Measurements from ENCODE around the gene RAD51B. TPM values are rescaled to one million over a fixed set of nuclear protein-coding genes. Genes with fewer than 3 reads are reported as not detected.

The RAD51B gene
- total RNA-seq, 1 donor from 2014 or later = 14.7 TPM

GRCh38 chr14:68621400-68622365, 802.1 kb downstream of the RAD51B start:
- DNase-seq (ENCODE audit: low spot score) = no peak

GRCh38 chr14:68622856-68623255, 803.3 kb downstream of the RAD51B start:
- DNase-seq (ENCODE audit: low spot score) = no peak

DNA sequence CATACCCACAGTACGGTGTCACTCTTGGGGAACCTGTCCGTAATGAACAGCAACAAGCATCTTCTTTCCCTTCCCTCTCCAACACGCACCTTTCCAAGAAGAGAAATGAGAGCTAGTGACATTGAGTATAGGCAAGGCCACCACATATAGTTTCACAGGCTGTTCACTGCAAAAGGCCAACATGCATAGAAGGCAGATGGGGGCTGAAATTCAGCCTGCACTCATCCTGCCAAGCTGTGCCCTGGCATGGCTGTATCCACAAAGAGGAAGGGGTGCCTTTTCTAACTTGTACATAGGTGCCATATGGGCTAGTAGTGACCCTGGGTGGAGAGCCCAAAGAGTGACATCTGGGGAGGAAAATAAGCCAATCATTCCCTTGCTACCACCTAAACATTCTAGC, 803.7 kb downstream of the RAD51B start:
- no peak for DNase-seq (ENCODE audit: low spot score)

DNA sequence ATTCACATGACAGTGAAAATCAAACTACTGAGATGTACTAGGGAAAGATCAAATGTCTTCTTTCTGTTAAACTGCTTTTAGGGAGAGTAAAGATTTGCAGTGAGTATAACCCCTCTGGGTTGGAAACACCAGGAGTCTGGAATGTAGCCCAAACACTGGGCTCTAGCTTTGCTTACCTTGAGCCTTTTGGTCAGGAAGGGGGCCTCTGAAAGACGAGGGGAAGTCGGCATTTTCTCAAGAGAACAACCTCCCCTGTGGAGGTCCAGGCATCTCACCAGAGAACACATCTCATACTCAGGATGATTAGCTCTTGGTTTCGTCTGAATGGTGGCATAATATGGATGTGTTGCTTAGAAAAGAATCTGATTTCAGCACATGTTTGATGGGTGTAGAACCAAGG, 804.2 kb downstream of the RAD51B start:
- no peak for DNase-seq (ENCODE audit: low spot score)

- no peak for DNase-seq (ENCODE audit: low spot score)
Observed at GRCh38 chr14:68624541-68625220, 805.1 kb downstream of the RAD51B start.

DNA sequence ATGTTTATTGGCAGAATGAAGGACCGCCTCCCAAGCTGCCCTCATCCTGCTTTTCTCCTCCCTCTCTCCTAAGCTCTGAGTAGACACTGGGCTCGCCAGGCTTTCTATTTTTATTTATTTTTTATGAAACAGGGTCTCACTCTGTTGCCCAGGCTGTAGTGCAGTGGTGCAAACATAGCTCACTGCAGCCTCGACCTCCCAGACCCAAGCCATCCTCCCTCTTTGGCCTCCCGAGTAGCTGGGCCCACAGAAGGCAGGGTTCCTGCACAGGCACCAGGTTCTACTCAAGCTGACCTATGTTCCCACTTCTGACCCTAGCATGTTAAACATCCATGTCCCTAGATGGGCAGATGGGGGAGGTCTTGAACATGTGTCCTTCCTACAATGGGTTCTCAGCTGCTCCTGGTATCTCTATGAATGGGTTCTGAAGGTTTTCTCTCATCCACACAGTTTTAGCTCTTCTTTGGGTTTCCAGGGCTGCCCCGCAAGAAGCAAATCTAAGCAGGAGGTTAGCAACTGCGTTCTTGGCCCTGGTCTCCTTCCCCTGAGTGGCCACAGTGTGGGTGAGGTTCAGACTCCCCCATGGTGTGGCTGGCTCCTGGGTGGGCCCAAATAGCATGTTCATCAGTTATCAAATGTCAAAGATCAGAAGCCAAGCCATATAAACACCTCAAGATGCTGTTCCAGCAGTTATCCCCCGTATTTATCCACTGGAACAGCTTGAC, 805.9 kb downstream of the RAD51B start:
- no peak for DNase-seq (ENCODE audit: low spot score)

DNA sequence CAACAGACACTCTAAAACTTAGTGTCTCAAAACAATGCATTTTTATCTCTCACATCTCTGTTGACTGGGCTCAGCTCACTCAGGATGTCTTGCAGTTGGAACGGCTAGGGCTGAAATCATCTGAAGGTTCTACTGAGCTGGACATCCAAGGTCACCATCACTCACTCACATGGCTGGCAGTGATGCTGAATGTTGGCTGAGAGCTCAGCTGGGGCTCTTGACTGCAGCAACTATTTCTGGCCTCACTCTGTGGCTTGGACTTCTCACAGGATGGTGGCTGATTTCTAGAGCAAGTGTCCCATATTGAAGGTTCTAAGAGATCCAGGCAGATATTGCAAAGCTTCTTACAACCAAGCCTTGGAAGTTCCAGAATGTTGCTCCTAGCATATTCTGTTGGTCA, 806.8 kb downstream of the RAD51B start:
- no peak for DNase-seq (ENCODE audit: low spot score)

DNA sequence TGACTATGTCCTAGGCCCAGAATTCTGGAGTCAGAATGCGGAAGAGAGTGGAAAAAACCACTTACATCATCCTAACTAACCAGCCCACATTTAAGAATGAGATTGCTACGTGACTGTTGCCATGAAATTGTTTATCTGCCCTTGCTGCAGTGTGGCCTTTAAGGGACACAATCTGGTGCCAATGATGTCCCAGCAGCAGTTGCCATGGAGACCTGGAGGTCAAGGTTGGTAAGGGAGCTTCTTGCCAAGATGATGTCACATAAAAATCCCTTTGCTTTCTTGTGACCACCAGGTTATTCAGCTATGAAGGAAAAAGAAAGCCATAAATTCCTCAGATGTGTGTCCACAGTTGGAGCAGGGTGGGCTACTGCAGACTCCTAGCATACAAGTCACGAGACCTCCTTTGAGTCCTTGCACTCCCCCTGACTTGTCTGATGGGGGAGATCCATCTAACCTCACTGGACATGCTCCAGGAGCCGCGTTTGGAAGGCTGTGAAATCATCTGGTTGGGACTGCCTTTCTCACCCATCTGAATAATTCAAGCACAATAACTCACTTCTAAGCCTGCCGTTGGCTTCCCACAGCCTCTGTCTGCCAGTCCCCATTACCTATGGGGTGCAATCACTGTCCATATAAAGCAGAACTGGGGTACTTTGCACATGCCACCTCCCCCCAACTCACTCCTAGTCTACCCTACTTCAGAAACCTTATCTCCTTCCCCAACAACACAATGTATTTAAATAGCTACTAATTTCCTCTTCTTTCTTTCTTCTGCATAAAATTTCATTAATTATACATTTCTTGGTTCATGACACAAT, 807.7 kb downstream of the RAD51B start:
- no peak for DNase-seq (ENCODE audit: low spot score)

DNA sequence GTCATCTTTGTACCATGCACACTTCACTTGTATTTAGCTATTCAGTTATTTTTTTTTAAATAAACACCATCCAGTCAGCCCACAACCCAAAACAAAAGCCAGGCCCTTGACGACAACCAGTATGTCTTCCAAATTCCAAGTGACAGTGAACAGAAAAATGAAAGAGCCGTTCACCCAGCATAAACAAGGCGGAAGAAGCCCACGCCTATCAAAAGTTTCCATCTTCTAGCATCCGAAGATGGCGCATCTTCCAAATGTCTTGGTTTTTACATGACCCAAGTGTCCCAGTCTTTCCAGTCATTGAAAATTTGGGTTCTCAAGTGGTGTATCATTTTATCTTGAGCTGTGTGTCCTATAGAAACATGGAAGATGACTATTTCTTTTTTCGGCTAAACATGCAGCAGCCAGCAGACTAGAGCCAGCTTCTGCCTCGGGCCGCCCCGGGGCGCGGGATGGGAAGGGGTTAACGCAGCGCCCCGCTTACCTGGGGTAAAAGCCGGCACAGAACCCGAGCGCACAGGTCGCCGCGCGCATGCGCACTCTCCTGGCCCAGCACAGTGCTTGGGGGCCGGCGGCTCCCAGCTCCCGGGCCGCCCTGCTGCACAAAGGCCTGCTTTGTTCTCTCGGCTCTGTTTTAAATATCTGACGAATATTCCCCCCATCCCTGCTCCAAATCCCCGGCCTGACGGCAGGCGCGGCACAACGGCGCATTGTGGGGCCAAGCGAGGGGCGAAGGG, 808.5 kb downstream of the RAD51B start:
- peak; percentile 85 for DNase-seq (ENCODE audit: low spot score)

DNA sequence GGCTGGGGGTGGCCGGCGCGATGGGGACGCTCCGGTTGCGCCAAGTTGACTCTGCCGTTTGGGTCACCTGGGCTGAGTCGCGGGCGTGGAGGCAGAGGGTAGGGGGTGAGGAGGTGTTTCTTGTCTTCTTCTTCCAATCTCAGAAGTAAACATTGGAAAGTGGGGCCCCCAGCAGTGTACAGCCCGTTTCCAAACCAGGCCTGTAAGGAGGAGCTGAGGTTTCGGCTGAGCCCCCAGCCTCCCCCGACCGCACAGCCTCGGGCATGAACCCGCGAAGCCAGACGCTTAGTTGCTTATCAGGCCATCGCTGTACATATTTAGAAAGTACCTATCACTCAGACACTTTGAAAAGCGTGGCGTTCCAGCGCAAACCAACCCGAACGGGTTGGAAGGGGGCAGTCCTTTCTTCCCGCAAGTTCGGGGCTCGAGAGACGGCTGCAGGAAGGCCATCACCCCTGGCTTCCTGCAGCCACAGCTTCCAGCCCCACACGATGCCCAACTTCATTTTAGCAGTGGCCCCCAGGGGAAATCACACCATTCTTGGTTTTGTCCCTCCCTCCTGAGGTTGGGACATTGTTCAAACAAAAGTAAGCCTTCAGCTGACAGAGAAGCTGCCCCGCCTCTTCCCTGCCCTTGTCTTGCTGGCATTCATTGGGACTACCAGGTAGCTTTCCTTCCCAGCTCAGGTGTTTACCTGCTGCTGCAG, 809.2 kb downstream of the RAD51B start:
- peak; percentile 80 for DNase-seq (ENCODE audit: low spot score)

- no peak for DNase-seq (ENCODE audit: low spot score)
Observed at GRCh38 chr14:68630081-68630571, 810.5 kb downstream of the RAD51B start.

- DNase-seq (ENCODE audit: low spot score) = peak; percentile 51
Observed at GRCh38 chr14:68630611-68631393, 811.2 kb downstream of the RAD51B start.

DNA sequence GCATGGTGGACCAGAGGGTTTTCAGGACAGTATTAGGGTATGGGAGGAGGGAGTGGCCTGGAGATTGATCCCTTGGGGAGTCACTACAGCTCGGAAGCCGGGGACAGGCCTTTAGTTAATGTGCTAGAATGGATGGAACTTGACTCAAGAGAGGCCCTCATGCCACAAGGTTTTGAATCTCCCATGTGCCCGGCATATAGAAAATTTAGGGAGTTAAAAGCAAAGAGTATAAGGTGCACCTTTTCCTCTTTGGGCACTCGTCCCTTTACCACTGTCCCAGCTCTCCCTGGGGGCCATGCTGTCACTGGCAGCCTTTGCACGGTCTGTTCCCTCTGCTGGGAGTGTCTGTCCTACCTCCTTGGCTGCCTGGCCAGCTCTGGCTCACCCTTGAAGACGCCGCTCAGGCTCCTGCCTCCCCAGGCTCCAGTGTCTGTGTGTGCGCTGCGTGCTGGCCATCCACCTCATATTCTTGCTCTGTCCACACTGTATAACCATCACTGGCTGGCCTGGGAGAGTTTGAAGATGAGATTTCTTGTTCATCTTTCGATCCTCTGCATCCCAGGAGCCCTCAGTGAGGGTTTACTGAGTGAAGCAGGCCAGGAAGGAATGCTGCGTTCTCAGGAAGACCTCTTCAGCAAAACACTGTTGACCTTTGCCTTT, 811.9 kb downstream of the RAD51B start:
- peak; percentile 65 for DNase-seq (ENCODE audit: low spot score)

DNA sequence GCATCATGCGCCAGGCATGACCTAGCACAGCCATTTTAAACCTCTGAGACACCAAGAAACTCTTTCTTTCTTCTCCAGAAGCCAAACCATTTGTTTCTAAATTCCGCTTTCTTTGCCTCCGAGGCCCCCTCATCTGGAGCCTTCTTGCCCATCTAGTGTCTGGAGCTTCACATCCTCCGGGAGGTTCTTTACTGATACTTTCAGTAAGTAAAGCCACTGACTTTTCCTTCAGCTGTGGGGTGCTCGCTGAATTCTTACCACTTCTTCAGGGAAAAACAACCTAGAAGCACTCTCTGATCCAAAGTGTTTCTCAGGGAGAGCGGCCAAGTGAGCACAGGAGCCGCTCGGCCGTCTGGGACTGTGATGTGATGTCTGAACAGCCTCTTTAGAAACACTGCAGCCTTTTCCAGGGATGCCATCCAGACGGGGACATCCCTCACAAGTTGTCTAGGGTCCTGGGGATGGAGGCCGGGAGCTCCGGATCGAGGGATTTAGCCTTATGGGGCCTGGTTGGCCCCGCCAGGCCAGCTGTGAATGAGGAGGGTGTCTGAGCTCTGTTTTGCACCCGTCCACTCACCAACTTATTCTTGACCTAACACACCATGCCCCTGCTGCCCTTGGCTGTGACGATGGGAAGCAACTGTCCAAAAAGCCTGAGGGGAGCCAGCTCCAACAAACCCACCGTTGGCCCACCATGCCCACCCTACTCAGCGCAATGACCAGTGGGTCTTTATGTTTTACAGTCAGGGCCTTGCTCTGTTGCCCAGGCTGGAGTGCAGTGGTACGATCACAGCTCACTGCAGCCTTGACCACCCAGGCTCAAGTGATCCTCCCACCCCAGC, 812.7 kb downstream of the RAD51B start:
- peak; percentile 89 for DNase-seq (ENCODE audit: low spot score)

- peak; percentile 74 for DNase-seq (ENCODE audit: low spot score)
Observed at GRCh38 chr14:68633131-68633991, 813.8 kb downstream of the RAD51B start.

DNA sequence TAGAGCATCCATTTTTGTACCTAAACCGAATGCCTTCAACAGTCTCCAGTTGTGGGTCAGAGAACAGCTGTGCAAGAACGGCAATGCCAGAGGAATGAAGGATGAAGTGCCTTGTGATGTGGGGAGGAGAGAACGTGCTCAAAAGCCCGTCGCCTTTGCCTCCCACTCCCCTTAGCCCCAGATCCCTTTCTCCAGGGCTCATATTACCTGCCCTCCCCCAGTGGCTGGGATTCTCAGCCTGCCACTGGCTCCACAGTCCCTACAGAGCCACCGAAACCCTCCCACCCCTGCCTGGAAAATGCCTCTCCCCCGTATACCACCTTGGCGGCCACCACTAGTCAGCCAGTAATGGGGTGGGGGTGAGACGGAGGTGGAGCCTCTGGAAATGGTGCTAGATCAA, 814.8 kb downstream of the RAD51B start:
- no peak for DNase-seq (ENCODE audit: low spot score)

Data from mesenteric fat pad (tissue), 1 donor.